CD4-positive, alpha-beta T cell (primary cell): ENCODE results near the gene RPL32. TPM values are rescaled to one million over a fixed set of nuclear protein-coding genes. Genes with fewer than 3 reads are reported as not detected.

ENCODE experiments used
- ATAC-seq: fragments of 200-7000 bp; cut with Tn5 transposase; one replicate; pipeline ENCODE4 v1.10.0; 2022; ENCODE audit warnings: mild to moderate bottlenecking; ENCODE audit not compliant: poor library complexity
- CTCF ChIA-PET: fragments of 350-600 bp; sonication (Branson Sonifier 250); formaldehyde crosslinking; loops from one replicate; lab custom pipeline; 2021; ENCODE audit warnings: antibody characterized with exemption, inconsistent platforms; lab: Charles Lee
- POLR2A ChIA-PET: fragments of 350-600 bp; sonication (Branson Sonifier 250); formaldehyde crosslinking; loops from one replicate; lab custom pipeline; 2021; ENCODE audit warnings: antibody characterized with exemption, inconsistent platforms; lab: Charles Lee
- DNase-seq, 14 experiments: peaks; one replicate each; pipeline ENCODE4 v3.0.0-alpha.2; 2013 to 2020; ENCODE audit warnings: mixed read lengths in 2 of 14
- H3K27ac ChIP-seq, 2 donors: one replicate each; pipeline versions ENCODE4 v1.5.1 to v1.7.0; 2013; ENCODE audit warnings: low read length in 2 of 2, low read depth in 1 of 2, mild to moderate bottlenecking in 1 of 2
- H3K27me3 ChIP-seq, 2 experiments: 1 replicate in 1 of 2; 2 replicates in 1 of 2; pipeline versions ENCODE4 v1.6.1 to v1.7.0; 2013; ENCODE audit warnings: low read length in 2 of 2, control low read depth in 1 of 2, mild to moderate bottlenecking in 1 of 2, moderate library complexity in 1 of 2; ENCODE audit not compliant: insufficient read depth in 2 of 2, control insufficient read depth in 1 of 2
- H3K36me3 ChIP-seq: one replicate; pipeline ENCODE4 v1.6.1; 2013; ENCODE audit warnings: low read length, control low read depth; ENCODE audit not compliant: insufficient read depth
- H3K4me1 ChIP-seq: one replicate; pipeline ENCODE4 v1.6.1; 2013; ENCODE audit warnings: low read length, control low read depth; ENCODE audit not compliant: insufficient read depth
- H3K4me3 ChIP-seq: one replicate; pipeline ENCODE4 v1.5.1; 2013; ENCODE audit warnings: mild to moderate bottlenecking, low read length, moderate library complexity
- H3K9me3 ChIP-seq, 2 experiments: 1 replicate in 1 of 2; 2 replicates in 1 of 2; pipeline versions ENCODE4 v1.6.1 to v1.7.0; 2013; ENCODE audit warnings: low read length in 2 of 2, mild to moderate bottlenecking in 2 of 2, control low read depth in 1 of 2, moderate library complexity in 1 of 2; ENCODE audit not compliant: control insufficient read depth in 1 of 2, insufficient read depth in 1 of 2
- H3K27ac Mint-ChIP-seq: one replicate; pipeline ENCODE4 v1.8.0; 2020; ENCODE audit warnings: mixed read lengths
- H3K27me3 Mint-ChIP-seq: one replicate; pipeline ENCODE4 v1.8.0; 2021; ENCODE audit warnings: mixed read lengths
- H3K36me3 Mint-ChIP-seq: one replicate; pipeline ENCODE4 v1.8.0; 2021; ENCODE audit warnings: low read depth, mixed read lengths
- H3K4me1 Mint-ChIP-seq: one replicate; pipeline ENCODE4 v1.8.0; 2021; ENCODE audit warnings: low read depth, mixed read lengths
- H3K4me3 Mint-ChIP-seq: one replicate; pipeline ENCODE4 v1.8.0; 2020; ENCODE audit warnings: mild to moderate bottlenecking, mixed read lengths
- H3K9me3 Mint-ChIP-seq: one replicate; pipeline ENCODE4 v1.8.0; 2020; ENCODE audit warnings: mixed read lengths
- CTCF ChIP-seq: fragments of 200-600 bp; IDR thresholded peaks from one replicate; pipeline ENCODE4 v1.8.0; 2022; ENCODE audit warnings: antibody characterized with exemption, mild to moderate bottlenecking
- intact Hi-C, 2 experiments: fragments of 100-400 bp; cut with DNase I in 1 of 2; cut with micrococcal nuclease in 1 of 2; formaldehyde crosslinking; loops; one replicate each; pipeline versions ENCODE4 v1.15.1 to v1.9.0; 2023 to 2025; cut with DNase I, micrococcal nuclease
- total RNA-seq, 174 experiments: library from RNA in 2 of 174; stranded (reverse) in 2 of 174; gene quantifications; one replicate each; pipeline ENCODE4 v1.2.3 and lab custom pipeline; 2021 to 2026

RPL32 gene
- total RNA-seq, 2 experiments from 2014 or later = 4,308 to 4,667 TPM

- H3K9me3 Mint-ChIP-seq = no peaks in the 10 kb centered on the region
- Histone ChIP-seq H3K27me3 (peaks cover 9 to 15% of the 10 kb centered on the region in 2 experiments), H3K4me1 (peaks cover 18% of the 10 kb centered on the region), H3K27ac (no peak overlapping the region), H3K36me3 (no peaks in the 10 kb centered on the region), H3K4me3 (no peak overlapping the region), H3K9me3 (peaks cover 4 to 26% of the 10 kb centered on the region in 2 experiments)
- DNase-seq = no peak
- peaks cover 14% of the 10 kb centered on the region for H3K4me1 Mint-ChIP-seq
- ATAC-seq = no peak
- H3K27me3 Mint-ChIP-seq = peaks cover 22% of the 10 kb centered on the region
- intact Hi-C loops = loop anchor here in 1 of 2 experiments (5.0 kb wide), 3 partner anchors 117 to 782 kb away; no protein-coding TSS in a partner anchor
- TF ChIP-seq CTCF = no peak
- POLR2A ChIA-PET = no interaction called here
- H3K27ac Mint-ChIP-seq = no peak overlapping the region
- H3K36me3 Mint-ChIP-seq = no peaks in the 10 kb centered on the region
- CTCF ChIA-PET = no interaction called here
- H3K4me3 Mint-ChIP-seq = no peak overlapping the region
Measured at GRCh38 chr3:12865271-12865670, 23.9 kb upstream of the RPL32 start.

GRCh38 chr3:12862387-12862786, 21.0 kb upstream of the RPL32 start:
- Histone ChIP-seq H3K27me3 (peaks cover 0 to 3% of the 10 kb centered on the region in 2 experiments), H3K27ac (no peak overlapping the region), H3K36me3 (no peaks in the 10 kb centered on the region), H3K4me1 (no peaks in the 10 kb centered on the region), H3K9me3 (peaks cover 4 to 22% of the 10 kb centered on the region in 2 experiments), H3K4me3 (no peak overlapping the region)
- no peaks in the 10 kb centered on the region for H3K9me3 Mint-ChIP-seq
- peaks cover 3% of the 10 kb centered on the region for H3K27me3 Mint-ChIP-seq
- H3K4me3 Mint-ChIP-seq = no peak overlapping the region
- ChIA-PET POLR2A (no interaction called here), CTCF (no interaction called here)
- no peaks in the 10 kb centered on the region for H3K4me1 Mint-ChIP-seq
- TF ChIP-seq CTCF = no peak
- no peak for ATAC-seq
- no peaks in the 10 kb centered on the region for H3K36me3 Mint-ChIP-seq
- H3K27ac Mint-ChIP-seq = no peak overlapping the region
- intact Hi-C loops = no loop called here
- no peak for DNase-seq

GRCh38 chr3:12861611-12862010, 20.2 kb upstream of the RPL32 start:
- no peaks in the 10 kb centered on the region for H3K27me3 Mint-ChIP-seq
- H3K9me3 ChIP-seq = peaks cover 4 to 22% of the 10 kb centered on the region in 2 experiments
- no peaks in the 10 kb centered on the region for H3K36me3 ChIP-seq
- intact Hi-C loops = no loop called here
- H3K9me3 Mint-ChIP-seq = no peaks in the 10 kb centered on the region
- TF ChIP-seq CTCF = no peak
- ChIA-PET CTCF (no interaction called here), POLR2A (no interaction called here)
- H3K4me3 ChIP-seq = no peak overlapping the region
- no peak overlapping the region for H3K4me3 Mint-ChIP-seq
- H3K27me3 ChIP-seq = no peaks in the 10 kb centered on the region
- H3K36me3 Mint-ChIP-seq = no peaks in the 10 kb centered on the region
- H3K4me1 Mint-ChIP-seq = no peaks in the 10 kb centered on the region
- DNase-seq = no peak
- no peaks in the 10 kb centered on the region for H3K4me1 ChIP-seq
- ATAC-seq = no peak
- no peak overlapping the region for H3K27ac ChIP-seq
- no peak overlapping the region for H3K27ac Mint-ChIP-seq
